ENCODE data around the gene BUD31. TPM values are rescaled to one million over a fixed set of nuclear protein-coding genes. Genes with fewer than 3 reads are reported as not detected.

Gene BUD31
- total and polyA plus RNA-seq, 4 donors = 18.5 to 55.9 (median 32.0) TPM

- H3K4me3 ChIP-seq (ENCODE audit: low read depth in 1 of 3, low read length in 3 of 3) = no peak overlapping the region
- no peak overlapping the region for H3K9ac ChIP-seq (ENCODE audit: low read depth in 1 of 2, low read length in 2 of 2)
- no peaks in the 10 kb centered on the region for H3K27me3 ChIP-seq (ENCODE audit: control insufficient read depth in 4 of 4, insufficient read depth in 4 of 4, low read length in 3 of 4)
- H3K36me3 ChIP-seq (ENCODE audit: control insufficient read depth in 4 of 4, insufficient read depth in 3 of 4, low read depth in 1 of 4, low read length in 3 of 4) = peaks cover 7 to 57% (median 23%) of the 10 kb centered on the region in 4 donors
- no peaks in the 10 kb centered on the region for H3K9me3 ChIP-seq (ENCODE audit: control insufficient read depth in 4 of 4, low read length in 3 of 4)
- H3K27ac ChIP-seq (ENCODE audit: low read depth in 1 of 2, low read length in 2 of 2) = no peak overlapping the region
- 91% methylated on average over 18 of the region's 18 CpGs for WGBS
- peaks cover 6 to 24% (median 18%) of the 10 kb centered on the region in 4 donors for H3K4me1 ChIP-seq (ENCODE audit: control insufficient read depth in 4 of 4, insufficient read depth in 4 of 4, low read length in 3 of 4)
- TF ChIP-seq RAD21 (IDR thresholded peaks at IDR 0.05) (no peak), NR2F2 (IDR thresholded peaks at IDR 0.05) (no peak), RXRA (IDR thresholded peaks at IDR 0.05) (no peak), FOXA2 (IDR thresholded peaks at IDR 0.05) (no peak), MAX (IDR thresholded peaks at IDR 0.05) (no peak), REST (IDR thresholded peaks at IDR 0.05) (no peak), FOXA1 (IDR thresholded peaks at IDR 0.05) (no peak), HNF4G (IDR thresholded peaks at IDR 0.05) (no peak), ATF3 (IDR thresholded peaks at IDR 0.05) (no peak), CTCF (IDR thresholded peaks at IDR 0.05; ENCODE audit: low read depth, low read length, missing input control) (no peak), EGR1 (IDR thresholded peaks at IDR 0.05; ENCODE audit: low read depth in 2 of 2) (no peak), TAF1 (conservative IDR thresholded peaks at IDR 0.05) (no peak), JUND (IDR thresholded peaks at IDR 0.05) (no peak), YY1 (IDR thresholded peaks at IDR 0.05) (no peak), GABPA (IDR thresholded peaks at IDR 0.05 in 1 of 2, conservative IDR thresholded peaks at IDR 0.05 in 1 of 2) (no peak), ZBTB33 (IDR thresholded peaks at IDR 0.05) (no peak), HNF4A (conservative IDR thresholded peaks at IDR 0.05) (no peak), SP1 (IDR thresholded peaks at IDR 0.05) (no peak)
- no peak for DNase-seq (ENCODE audit: low spot score)
These were observed 11.3 kb upstream of the BUD31 start for GRCh38 chr7:99397297-99397983.

Measured in liver (tissue), 9 donors.